ENCODE measurements around the gene ARF4.

- TF ChIP-seq POLR2A (IDR thresholded peaks at IDR 0.05): no peak
- TF ChIP-seq, protein P1, sequence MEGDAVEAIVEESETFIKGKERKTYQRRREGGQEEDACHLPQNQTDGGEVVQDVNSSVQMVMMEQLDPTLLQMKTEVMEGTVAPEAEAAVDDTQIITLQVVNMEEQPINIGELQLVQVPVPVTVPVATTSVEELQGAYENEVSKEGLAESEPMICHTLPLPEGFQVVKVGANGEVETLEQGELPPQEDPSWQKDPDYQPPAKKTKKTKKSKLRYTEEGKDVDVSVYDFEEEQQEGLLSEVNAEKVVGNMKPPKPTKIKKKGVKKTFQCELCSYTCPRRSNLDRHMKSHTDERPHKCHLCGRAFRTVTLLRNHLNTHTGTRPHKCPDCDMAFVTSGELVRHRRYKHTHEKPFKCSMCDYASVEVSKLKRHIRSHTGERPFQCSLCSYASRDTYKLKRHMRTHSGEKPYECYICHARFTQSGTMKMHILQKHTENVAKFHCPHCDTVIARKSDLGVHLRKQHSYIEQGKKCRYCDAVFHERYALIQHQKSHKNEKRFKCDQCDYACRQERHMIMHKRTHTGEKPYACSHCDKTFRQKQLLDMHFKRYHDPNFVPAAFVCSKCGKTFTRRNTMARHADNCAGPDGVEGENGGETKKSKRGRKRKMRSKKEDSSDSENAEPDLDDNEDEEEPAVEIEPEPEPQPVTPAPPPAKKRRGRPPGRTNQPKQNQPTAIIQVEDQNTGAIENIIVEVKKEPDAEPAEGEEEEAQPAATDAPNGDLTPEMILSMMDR (IDR thresholded peaks at IDR 0.05): no peak
Measured at GRCh38 chr3:57530071-57530608, 67.0 kb downstream of the ARF4 start.
